GM18909 (cell line): ENCODE results near the gene TMPRSS7.
"Not testable (repeated sequence)": the region's sequence is repeated elsewhere in the genome, so short reads cannot be mapped to it uniquely, and the experiment has no call there.

ENCODE experiments used
- ATAC-seq: cut with Tn5 transposase; IDR thresholded peaks from one replicate; pipeline ENCODE4 v1.9.1; 2021; ENCODE audit warnings: mild to moderate bottlenecking; ENCODE audit not compliant: unreplicated experiment, poor library complexity

Gene TMPRSS7

DNA sequence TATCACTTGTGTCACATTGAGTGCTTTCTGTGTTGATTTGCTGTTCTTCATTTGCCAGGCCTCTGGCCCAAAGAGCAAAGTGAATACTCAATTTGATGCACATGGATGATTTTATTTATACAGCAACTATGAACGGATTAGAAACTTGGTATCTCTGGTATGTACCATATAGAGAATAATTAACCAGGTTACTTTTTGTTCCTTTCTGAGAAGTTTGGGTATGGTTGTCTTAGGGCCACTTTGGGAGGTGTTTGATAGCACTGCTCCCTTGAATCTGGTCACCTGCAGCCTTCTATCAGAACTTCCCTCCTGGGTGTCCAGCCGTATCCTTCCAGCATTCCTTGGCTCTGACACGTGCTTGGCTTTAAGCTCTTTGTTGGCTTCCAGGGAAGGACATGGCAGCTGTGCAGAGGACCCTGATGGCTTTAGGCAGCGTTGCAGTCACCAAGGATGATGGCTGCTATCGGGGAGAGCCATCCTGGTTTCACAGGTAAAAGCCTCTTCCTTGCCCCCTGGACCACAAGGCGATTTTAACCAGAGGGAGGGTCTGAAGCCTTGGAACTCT, 23.1 kb upstream of the TMPRSS7 start:
- no peak for ATAC-seq

GRCh38 chr3:112012205-112012992, 22.1 kb upstream of the TMPRSS7 start:
- no peak for ATAC-seq

GRCh38 chr3:112013058-112013783, 21.3 kb upstream of the TMPRSS7 start:
- peak; percentile 93 for ATAC-seq

GRCh38 chr3:112013784-112014143, 20.8 kb upstream of the TMPRSS7 start:
- ATAC-seq: peak; percentile 29

- ATAC-seq: no peak
Observed at GRCh38 chr3:112017091-112017490, 17.4 kb upstream of the TMPRSS7 start.

DNA sequence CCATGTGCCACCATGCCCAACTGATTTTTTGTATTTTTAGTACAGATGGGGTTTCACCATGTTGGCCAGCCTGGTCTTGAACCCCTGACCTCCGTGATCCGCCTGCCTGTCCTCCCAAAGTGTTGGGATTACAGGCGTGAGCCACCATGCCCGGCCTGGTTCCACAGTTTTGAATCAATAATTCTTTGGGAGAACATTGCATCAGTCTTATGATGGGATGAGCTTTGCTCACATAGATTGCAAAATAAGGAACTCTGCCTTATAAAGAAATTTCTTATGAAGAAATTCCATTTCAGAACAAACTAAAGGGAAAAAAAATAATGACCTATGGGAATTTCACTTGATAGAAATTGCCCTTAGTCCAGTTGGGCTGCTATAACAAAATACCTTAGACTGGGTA, 15.8 kb upstream of the TMPRSS7 start:
- ATAC-seq: no peak

- no peak for ATAC-seq
Observed at GRCh38 chr3:112019716-112020115, 14.8 kb upstream of the TMPRSS7 start.

DNA sequence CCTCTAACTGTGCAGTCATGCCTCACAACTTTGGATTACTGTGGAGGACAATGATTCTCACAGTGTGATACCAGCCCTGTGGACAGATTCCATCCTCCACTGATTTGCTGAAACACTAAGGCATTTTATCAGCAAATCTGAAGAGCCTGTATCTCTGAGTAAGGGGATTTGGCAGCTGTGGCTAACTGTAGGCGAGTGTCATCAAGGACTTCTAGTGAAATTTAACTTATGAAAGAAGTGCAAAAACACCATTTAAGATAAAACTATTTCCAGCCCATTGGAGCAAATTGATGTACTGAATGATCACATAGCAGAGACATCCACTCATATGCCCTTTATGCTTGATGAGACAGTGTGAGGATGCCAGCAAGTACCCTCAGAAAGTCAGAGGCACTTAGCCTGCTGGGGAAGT, 13.9 kb upstream of the TMPRSS7 start:
- ATAC-seq: no peak

DNA sequence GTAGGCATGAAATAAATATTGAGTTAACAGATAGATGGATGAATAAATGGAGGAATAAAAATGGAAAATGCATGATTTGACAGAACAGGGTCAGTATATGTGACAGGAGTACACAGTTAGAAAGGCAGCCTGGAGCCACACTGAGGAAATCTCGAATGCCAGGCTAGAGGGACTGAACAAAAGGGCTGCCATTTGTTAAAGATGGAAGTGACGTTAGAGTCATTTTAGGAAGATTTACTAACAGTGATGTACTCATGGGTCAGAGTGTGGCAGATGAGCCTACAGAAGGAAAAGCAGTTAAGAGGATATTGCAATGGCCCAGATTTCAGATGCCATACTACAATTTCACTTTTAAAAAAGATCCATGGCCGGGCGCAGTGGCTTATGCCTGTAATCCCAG, 7.4 kb upstream of the TMPRSS7 start:
- no peak for ATAC-seq

- ATAC-seq: no peak
Observed at GRCh38 chr3:112027826-112028225, 6.7 kb upstream of the TMPRSS7 start.

DNA sequence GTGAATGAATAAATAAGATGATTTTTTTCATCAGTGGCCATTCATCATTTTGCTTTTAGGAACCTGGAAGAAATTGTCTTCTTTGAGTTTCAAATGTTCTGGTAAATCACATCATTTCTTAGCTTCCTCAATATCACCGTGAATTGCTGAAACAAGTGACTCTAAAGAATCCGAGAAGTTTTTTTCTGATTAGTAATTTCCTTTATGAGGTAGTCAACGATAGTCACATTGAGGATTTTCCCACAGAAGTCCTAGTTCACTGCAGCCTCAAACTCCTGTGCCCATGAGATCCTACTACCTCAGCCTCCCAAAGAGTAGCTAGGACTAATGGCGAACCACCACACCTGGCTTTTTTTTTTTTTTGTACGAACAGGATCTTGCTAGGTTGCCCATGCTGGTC, 3.6 kb upstream of the TMPRSS7 start:
- ATAC-seq: no peak

DNA sequence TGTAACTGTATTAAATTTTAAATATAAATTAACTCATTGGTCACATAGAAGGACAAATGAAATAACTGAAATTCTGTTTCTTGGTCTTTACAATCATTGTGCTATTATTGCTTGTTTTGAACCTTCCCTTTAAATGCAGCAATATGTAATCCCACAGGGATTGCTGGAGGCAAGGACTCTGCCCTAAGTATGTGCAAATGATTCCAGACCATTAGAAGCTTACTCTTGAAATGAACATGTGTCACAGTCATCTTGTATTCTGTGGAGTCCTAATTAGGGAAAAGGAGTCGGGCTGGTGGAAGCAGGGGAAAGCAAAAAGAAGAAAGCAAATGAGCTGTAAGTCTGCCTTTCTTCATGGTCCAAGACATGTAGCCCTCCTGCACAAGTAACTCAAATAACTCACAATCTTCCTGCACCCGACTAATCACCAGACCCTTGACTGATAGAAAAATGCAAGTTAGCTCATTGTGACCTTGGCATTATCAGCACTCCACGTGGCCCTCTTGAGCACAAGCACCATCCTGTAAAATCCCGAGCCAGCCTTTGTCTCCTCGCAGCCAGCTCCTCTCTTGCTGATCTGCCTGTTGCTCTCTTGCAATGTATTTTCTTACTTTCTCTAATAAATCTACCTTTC, 2.3 kb upstream of the TMPRSS7 start:
- ATAC-seq: no peak

- no peak for ATAC-seq
Observed at GRCh38 chr3:112035241-112035640, 705 bp downstream of the TMPRSS7 start.

GRCh38 chr3:112037194-112037593, 2.7 kb downstream of the TMPRSS7 start:
- ATAC-seq: not testable (repeated sequence)

- ATAC-seq: no peak
Observed at GRCh38 chr3:112038863-112039262, 4.3 kb downstream of the TMPRSS7 start.

DNA sequence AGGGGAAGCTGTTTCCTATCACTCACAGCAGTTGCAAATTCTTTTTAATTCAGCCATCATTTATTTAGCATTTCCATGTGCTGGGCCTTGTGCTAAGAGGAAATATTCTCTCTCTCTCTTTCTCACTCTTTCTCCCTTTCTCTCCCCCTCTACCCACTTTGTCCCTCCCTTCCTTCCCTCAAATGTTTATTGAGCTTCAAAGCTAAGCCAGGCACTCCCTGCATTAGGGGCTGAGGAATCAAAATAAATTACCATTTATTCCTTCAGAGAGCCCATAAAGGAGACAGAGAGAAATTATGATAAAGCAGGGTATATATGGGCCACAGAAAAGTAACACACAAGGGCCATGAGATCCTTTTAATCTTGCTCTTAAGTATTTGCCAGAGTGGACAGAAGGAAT, 6.8 kb downstream of the TMPRSS7 start:
- no peak for ATAC-seq

- ATAC-seq: no peak
Observed at GRCh38 chr3:112042842-112043280, 8.3 kb downstream of the TMPRSS7 start.

DNA sequence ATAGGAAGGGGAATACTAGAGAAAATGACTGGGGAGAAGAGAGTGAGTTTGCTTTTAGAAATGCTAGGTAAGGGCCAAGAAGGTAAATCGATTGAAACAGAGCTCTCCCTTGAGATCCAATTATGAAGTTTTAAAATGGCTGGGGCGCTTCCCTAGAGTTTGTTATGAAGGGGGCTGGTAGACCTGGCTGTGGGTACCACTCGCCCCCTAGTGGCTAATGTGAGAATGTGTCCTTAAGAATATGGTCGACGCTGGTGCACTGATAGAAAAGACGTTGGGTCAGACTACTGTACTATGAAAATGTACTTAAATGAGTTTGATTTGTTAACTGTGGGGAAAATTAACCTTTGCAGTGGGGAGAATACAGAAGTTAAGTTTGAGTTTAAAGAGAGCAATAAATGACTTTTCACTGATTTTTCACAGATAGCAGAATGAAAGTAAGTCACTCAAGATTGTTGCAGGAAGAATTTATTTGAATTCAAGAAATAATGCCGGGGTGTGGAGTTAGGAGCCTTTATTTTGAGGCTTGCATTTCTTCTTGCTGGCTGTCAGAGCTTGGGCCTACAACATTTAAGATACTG, 9.2 kb downstream of the TMPRSS7 start:
- ATAC-seq: peak; percentile 91

DNA sequence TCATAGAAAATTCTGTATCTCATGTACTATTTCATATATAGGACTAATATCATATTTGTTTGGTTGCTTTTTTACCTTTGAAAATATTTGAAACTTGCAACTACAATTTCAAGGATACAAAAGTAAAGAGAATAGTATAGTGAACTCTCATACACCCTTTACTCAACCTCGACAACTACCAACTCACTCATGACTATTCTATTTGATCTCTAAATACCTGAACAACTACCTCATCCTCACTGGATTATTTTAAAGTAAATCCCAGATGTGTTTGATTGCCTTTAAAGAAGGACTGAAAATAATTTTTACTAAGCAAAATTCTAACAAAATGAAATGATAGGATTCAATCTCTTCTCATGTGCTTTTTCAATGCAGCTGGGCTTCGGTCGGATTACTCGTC, 12.1 kb downstream of the TMPRSS7 start:
- ATAC-seq: no peak

GRCh38 chr3:112047264-112047663, 12.7 kb downstream of the TMPRSS7 start:
- ATAC-seq: no peak

GRCh38 chr3:112048911-112049310, 14.4 kb downstream of the TMPRSS7 start:
- ATAC-seq: no peak
